GM12873 (cell line): Measurements from ENCODE around the gene ACAD11.

Experiments
- CTCF ChIP-seq: IDR thresholded peaks from 2 replicates; pipeline ENCODE4 v1.5.1; 2012; ENCODE audit warnings: low read depth, mild to moderate bottlenecking, moderate library complexity, low read length, control low read depth; ENCODE audit not compliant: insufficient read depth; ENCODE audit errors: missing control alignments

Gene ACAD11

GRCh38 chr3:132635052-132635451, 24.6 kb downstream of the ACAD11 start:
- TF ChIP-seq CTCF, result no peak

DNA sequence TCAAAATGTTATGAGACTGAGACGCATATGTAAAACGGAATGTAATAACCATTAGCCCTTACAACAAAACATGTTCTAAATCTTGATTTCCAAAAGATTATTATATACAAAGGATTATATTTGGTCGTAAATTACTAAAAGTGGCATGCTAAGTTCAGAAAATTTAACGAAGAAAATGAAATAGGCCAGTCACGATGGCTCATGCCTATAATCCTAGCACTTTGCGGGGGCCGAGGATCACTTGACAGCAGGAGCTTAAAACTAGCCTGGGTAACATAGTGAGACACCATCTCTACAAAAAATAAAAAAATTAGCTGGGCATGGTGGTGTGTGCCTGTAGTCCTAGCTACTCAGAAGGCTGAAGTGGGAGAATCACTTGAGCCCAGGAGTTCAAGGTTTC, 29.0 kb downstream of the ACAD11 start:
- TF ChIP-seq CTCF, result no peak

DNA sequence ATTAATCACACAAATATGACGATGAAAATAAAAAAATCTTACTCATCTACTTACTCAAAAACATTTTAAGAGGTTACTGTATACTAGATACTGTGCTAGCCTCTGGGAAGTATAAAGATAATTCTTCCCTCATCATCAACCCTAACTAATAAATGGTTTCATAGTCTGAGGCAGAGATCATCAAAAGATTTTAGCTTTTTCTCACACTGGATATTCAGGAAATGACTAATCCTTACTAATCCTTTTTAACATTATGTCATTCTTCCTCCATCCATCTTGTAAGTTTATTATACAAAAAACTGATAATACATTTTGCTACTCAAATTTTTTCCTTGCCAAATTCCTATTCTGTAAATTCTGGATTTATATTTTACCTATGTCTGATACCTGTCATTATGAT, 29.7 kb downstream of the ACAD11 start:
- TF ChIP-seq CTCF, result no peak

- TF ChIP-seq CTCF, result no peak
Measured at GRCh38 chr3:132628157-132628556, 31.5 kb downstream of the ACAD11 start.

GRCh38 chr3:132626955-132627354, 32.7 kb downstream of the ACAD11 start:
- TF ChIP-seq CTCF, result no peak

DNA sequence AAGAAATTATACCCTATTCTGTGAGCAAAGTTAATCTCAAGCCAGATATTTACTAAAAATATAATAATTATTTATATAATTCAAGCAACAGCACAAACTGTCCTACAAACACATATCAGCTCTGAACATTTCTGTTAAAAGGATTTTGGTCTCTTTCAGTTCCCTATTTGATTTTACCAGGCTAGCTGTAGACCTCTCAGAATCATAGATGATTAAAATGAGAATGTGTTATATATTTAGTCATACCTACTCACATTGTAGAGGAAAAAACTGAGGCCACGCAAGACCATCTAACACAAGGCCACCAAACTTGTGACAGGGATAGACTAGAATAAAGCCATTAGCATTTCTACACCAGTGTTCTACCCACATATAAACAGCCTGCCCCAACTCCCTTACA, 34.0 kb downstream of the ACAD11 start:
- TF ChIP-seq CTCF, result no peak

GRCh38 chr3:132624790-132625189, 34.8 kb downstream of the ACAD11 start:
- TF ChIP-seq CTCF, result no peak

DNA sequence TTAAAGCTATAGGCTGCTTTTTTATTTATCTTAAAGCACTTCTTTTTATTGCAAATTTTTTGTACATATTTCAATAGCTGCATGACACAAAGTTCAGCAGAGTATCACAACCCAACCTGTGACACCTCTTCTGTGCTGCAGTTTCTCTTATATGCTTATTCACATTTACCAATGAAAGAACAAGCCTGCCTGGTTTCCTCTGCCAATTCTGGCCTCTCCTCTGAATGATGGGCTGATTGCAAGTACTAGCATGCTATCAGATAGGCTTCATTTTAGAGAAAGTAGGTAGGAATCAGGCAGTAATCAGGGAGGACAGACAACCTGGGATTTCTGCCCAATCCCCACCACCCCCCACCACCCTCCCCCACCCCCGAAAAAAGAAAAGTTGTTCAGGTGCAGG, 36.0 kb downstream of the ACAD11 start:
- TF ChIP-seq CTCF, result no peak
